Measurements from ENCODE around the gene PLEKHA1. TPM values are rescaled to one million over a fixed set of nuclear protein-coding genes. Genes with fewer than 3 reads are reported as not detected.

The PLEKHA1 gene
- total RNA-seq, 1 experiment from 2014 or later, result 30.6 TPM

- no peak overlapping the region for H3K27ac ChIP-seq (ENCODE audit: low read depth, low read length)
- intact Hi-C loops (cut with micrococcal nuclease), result no loop called here
Measured at GRCh38 chr10:122379537-122379936, 5.0 kb downstream of the PLEKHA1 start.

More at GRCh38 chr10:122379537-122379936, 5.0 kb downstream of the PLEKHA1 start:
- no peaks in the 10 kb centered on the region; the same call in 1 of the 2 replicates for H4K20me1 ChIP-seq (ENCODE audit: insufficient read depth)
- no peak for DNase-seq (ENCODE audit: low read depth, low spot score)
- no peak overlapping the region for H2AFZ ChIP-seq (ENCODE audit: low read depth, low read length, poor library complexity, severe bottlenecking)
- H3K4me2 ChIP-seq (ENCODE audit: low read length), result no peak overlapping the region
- no TSS peak for BruUV-seq (replicated peaks)
- TF ChIP-seq MAX (IDR thresholded peaks at IDR 0.05) (no peak), ZNF274 (IDR thresholded peaks at IDR 0.05; ENCODE audit: low read depth, low read length) (no peak), SRF (IDR thresholded peaks at IDR 0.05; ENCODE audit: low read depth) (no peak), ZBTB33 (IDR thresholded peaks at IDR 0.05; ENCODE audit: extremely low read depth, insufficient replicate concordance, low read length) (no peak), YY1 (IDR thresholded peaks at IDR 0.05; ENCODE audit: extremely low read depth, insufficient replicate concordance, low read depth, low read length) (no peak), ATF3 (IDR thresholded peaks at IDR 0.05) (no peak), RAD21 (IDR thresholded peaks at IDR 0.05; ENCODE audit: low read depth) (no peak), CBX3 (IDR thresholded peaks at IDR 0.05; ENCODE audit: low read depth) (no peak), ELF1 (IDR thresholded peaks at IDR 0.05; ENCODE audit: borderline replicate concordance, low read depth) (no peak), EZH2 (IDR thresholded peaks at IDR 0.05) (no peak), CTCF (IDR thresholded peaks at IDR 0.05 in 2 of 3, conservative IDR thresholded peaks at IDR 0.05 in 1 of 3; ENCODE audit: borderline replicate concordance in 1 of 3, insufficient read depth in 1 of 3, low read depth in 2 of 3, low read length in 2 of 3) (no peak), EGR1 (IDR thresholded peaks at IDR 0.05; ENCODE audit: low read depth) (no peak)
- no peak for ATAC-seq
- no peaks in the 10 kb centered on the region for H3K36me3 ChIP-seq (ENCODE audit: control insufficient read depth in 1 of 2, insufficient read depth in 2 of 2, low read length in 2 of 2)
- no peaks in the 10 kb centered on the region for H3K27me3 ChIP-seq (ENCODE audit: insufficient read depth, low read length)
- peaks cover 3 to 8% of the 10 kb centered on the region in 2 experiments; a peak in 3 of 4 replicates for H3K4me1 ChIP-seq (ENCODE audit: control insufficient read depth in 1 of 2, insufficient read depth in 2 of 2, low read length in 2 of 2)
- H3K9ac ChIP-seq (ENCODE audit: low read length), result no peak overlapping the region
- no peaks in the 10 kb centered on the region for H3K9me2 ChIP-seq (ENCODE audit: insufficient read depth)
- no peak overlapping the region for H3K4me3 ChIP-seq (replicated peaks in 1 of 2; ENCODE audit: low read depth in 1 of 2, low read length in 2 of 2)
- ChIA-PET RAD21 (ENCODE audit: low non-redundant PET in 1 of 2, low total read pairs in 2 of 2, uncharacterized antibody in 2 of 2, unreplicated experiment in 2 of 2) (no interaction called here), CTCF (no interaction called here), POLR2A (no interaction called here)
- no peaks in the 10 kb centered on the region for H3K9me3 ChIP-seq (ENCODE audit: control insufficient read depth in 1 of 2, insufficient read depth in 1 of 2, low read depth in 1 of 2, low read length in 2 of 2)
- peaks cover 69% of the 10 kb centered on the region for H3K79me2 ChIP-seq (ENCODE audit: insufficient read depth, low read length)
